ENCODE data around the gene LNP1. TPM values are rescaled to one million over a fixed set of nuclear protein-coding genes. Genes with fewer than 3 reads are reported as not detected.

The LNP1 gene
- total RNA-seq, 4 donors from 2014 or later = 1.8 to 3.7 (median 2.4) TPM

- intact Hi-C loops (cut with DNase I) = no loop called here
- Histone ChIP-seq H3K36me3 (no peaks in the 10 kb centered on the region), H3K27ac (replicated peaks in 1 of 4) (no peak overlapping the region), H3K27me3 (no peaks in the 10 kb centered on the region), H3K9me3 (no peaks in the 10 kb centered on the region), H3K4me3 (no peak overlapping the region), H3K4me1 (peaks cover 30 to 48% (median 42%) of the 10 kb centered on the region in 4 donors)
- TF ChIP-seq EP300 (IDR thresholded peaks at IDR 0.05) = no peak
- TF ChIP-seq CTCF (IDR thresholded peaks at IDR 0.05) = no peak
- no peak for TF ChIP-seq POLR2A (IDR thresholded peaks at IDR 0.05; ENCODE audit: low read depth)
- TF ChIP-seq POLR2AphosphoS5 (IDR thresholded peaks at IDR 0.05) = no peak
- WGBS = 71% methylated on average over 2 of the region's 2 CpGs
- no peak for DNase-seq (ENCODE audit: extremely low spot score)
Measured at GRCh38 chr3:100395679-100396431, 5.5 kb upstream of the LNP1 start.

GRCh38 chr3:100396967-100397366 lies 4.4 kb upstream of the LNP1 start:
- no peak for DNase-seq (ENCODE audit: extremely low spot score)
- H3K4me3 ChIP-seq = no peak overlapping the region
- WGBS = 88% methylated on average over 2 of the region's 2 CpGs
- no peaks in the 10 kb centered on the region for H3K9me3 ChIP-seq
- intact Hi-C loops (cut with DNase I) = no loop called here
- TF ChIP-seq POLR2A (IDR thresholded peaks at IDR 0.05; ENCODE audit: low read depth) (no peak), EP300 (IDR thresholded peaks at IDR 0.05) (no peak), CTCF (IDR thresholded peaks at IDR 0.05) (no peak), POLR2AphosphoS5 (IDR thresholded peaks at IDR 0.05) (no peak)
- H3K4me1 ChIP-seq = peaks cover 30 to 47% (median 41%) of the 10 kb centered on the region in 4 donors
- no peaks in the 10 kb centered on the region for H3K36me3 ChIP-seq
- H3K27ac ChIP-seq (replicated peaks in 1 of 4) = no peak overlapping the region
- H3K27me3 ChIP-seq = no peaks in the 10 kb centered on the region

- H3K9me3 ChIP-seq = no peaks in the 10 kb centered on the region
- H3K36me3 ChIP-seq = no peaks in the 10 kb centered on the region
- DNase-seq (ENCODE audit: extremely low spot score) = no peak
- H3K27ac ChIP-seq (replicated peaks in 1 of 4) = peak overlapping the region in 3 of 4 donors; percentile 88 to 94 (median 89)
- peak overlapping the region; percentile 73 to 99 (median 92) for H3K4me3 ChIP-seq
- intact Hi-C loops (cut with DNase I) = loop anchor here (5.0 kb wide), 1 partner anchor 582 kb away; the partner anchor contains the start of gene CMSS1
- H3K4me1 ChIP-seq = peaks cover 44 to 70% (median 58%) of the 10 kb centered on the region in 4 donors
- H3K27me3 ChIP-seq = no peaks in the 10 kb centered on the region
- TF ChIP-seq POLR2A (IDR thresholded peaks at IDR 0.05; ENCODE audit: low read depth) (no peak), EP300 (IDR thresholded peaks at IDR 0.05) (no peak), POLR2AphosphoS5 (IDR thresholded peaks at IDR 0.05) (no peak), CTCF (IDR thresholded peaks at IDR 0.05) (no peak)
- WGBS = 49% methylated on average over 9 of the region's 9 CpGs
Measured at GRCh38 chr3:100399341-100400071, 1.8 kb upstream of the LNP1 start.

GRCh38 chr3:100400419-100400779 lies 940 bp upstream of the LNP1 start:
- Histone ChIP-seq H3K27me3 (no peaks in the 10 kb centered on the region), H3K4me1 (peaks cover 44 to 68% (median 58%) of the 10 kb centered on the region in 4 donors), H3K36me3 (no peaks in the 10 kb centered on the region), H3K9me3 (no peaks in the 10 kb centered on the region), H3K27ac (replicated peaks in 1 of 4) (peak overlapping the region; percentile 88 to 97 (median 92)), H3K4me3 (peak overlapping the region; percentile 73 to 99 (median 92))
- 0% methylated on average over 7 of the region's 22 CpGs for WGBS
- TF ChIP-seq EP300 (IDR thresholded peaks at IDR 0.05) (no peak), CTCF (IDR thresholded peaks at IDR 0.05) (no peak), POLR2A (IDR thresholded peaks at IDR 0.05; ENCODE audit: low read depth) (no peak), POLR2AphosphoS5 (IDR thresholded peaks at IDR 0.05) (no peak)
- no peak for DNase-seq (ENCODE audit: extremely low spot score)
- intact Hi-C loops (cut with DNase I) = loop anchor here (5.0 kb wide), 1 partner anchor 583 kb away; the partner anchor contains the start of gene CMSS1
